ENCODE data around the gene CASK. TPM values are rescaled to one million over a fixed set of nuclear protein-coding genes. Genes with fewer than 3 reads are reported as not detected.

Gene CASK
- total and polyA plus RNA-seq, 8 donors, result 7.3 to 82.0 (median 32.3) TPM

- Histone ChIP-seq H3K9me3 (no peaks in the 10 kb centered on the region), H3K27me3 (peaks cover 0 to 5% (median 0%) of the 10 kb centered on the region in 3 donors), H3K36me3 (peaks cover 0 to 5% (median 0%) of the 10 kb centered on the region in 4 donors), H3K4me1 (no peaks in the 10 kb centered on the region), H3K27ac (no peak overlapping the region), H3K4me3 (no peak overlapping the region)
- DNase-seq, result no peak
- 71 to 96% (median 80%) methylated on average over 1 of the region's 1 CpG for WGBS, 5 donors
- TF ChIP-seq EP300 (IDR thresholded peaks at IDR 0.05), result no peak
- no peak for TF ChIP-seq POLR2A (IDR thresholded peaks at IDR 0.05)
- no peak for TF ChIP-seq CTCF (IDR thresholded peaks at IDR 0.05)
- intact Hi-C loops (cut with DNase I; ENCODE audit: low total_unique reads), result no loop called here
Observed at GRCh38 chrX:41672643-41673042, 250.7 kb downstream of the CASK start.

GRCh38 chrX:41671082-41671481, 252.3 kb downstream of the CASK start:
- H3K27me3 ChIP-seq, result peaks cover 0 to 5% (median 0%) of the 10 kb centered on the region in 3 donors
- no peaks in the 10 kb centered on the region for H3K9me3 ChIP-seq
- intact Hi-C loops (cut with DNase I; ENCODE audit: low total_unique reads), result no loop called here
- H3K36me3 ChIP-seq, result peaks cover 0 to 5% (median 0%) of the 10 kb centered on the region in 4 donors
- no peak for TF ChIP-seq CTCF (IDR thresholded peaks at IDR 0.05)
- TF ChIP-seq POLR2A (IDR thresholded peaks at IDR 0.05), result no peak
- no peak for TF ChIP-seq EP300 (IDR thresholded peaks at IDR 0.05)
- TF ChIP-seq POLR2AphosphoS5 (IDR thresholded peaks at IDR 0.05), result no peak
- H3K4me1 ChIP-seq, result peaks cover 0 to 7% (median 0%) of the 10 kb centered on the region in 4 donors
- no peak for DNase-seq
- 33 to 74% (median 63%) methylated on average over 1 of the region's 1 CpG for WGBS, 5 donors
- no peak overlapping the region for H3K27ac ChIP-seq
- H3K4me3 ChIP-seq, result no peak overlapping the region

- DNase-seq, result no peak
- intact Hi-C loops (cut with DNase I; ENCODE audit: low total_unique reads), result no loop called here
- TF ChIP-seq POLR2AphosphoS5 (IDR thresholded peaks at IDR 0.05) (no peak), CTCF (IDR thresholded peaks at IDR 0.05) (no peak), POLR2A (IDR thresholded peaks at IDR 0.05) (no peak), EP300 (IDR thresholded peaks at IDR 0.05) (no peak)
Observed at GRCh38 chrX:41670112-41670511, 253.2 kb downstream of the CASK start.

GRCh38 chrX:41667631-41668030, 255.7 kb downstream of the CASK start:
- Histone ChIP-seq H3K9me3 (no peaks in the 10 kb centered on the region), H3K27ac (no peak overlapping the region), H3K36me3 (peaks cover 0 to 5% (median 2%) of the 10 kb centered on the region in 4 donors), H3K4me1 (peaks cover 0 to 7% (median 0%) of the 10 kb centered on the region in 4 donors), H3K27me3 (peaks cover 0 to 5% (median 0%) of the 10 kb centered on the region in 3 donors), H3K4me3 (no peak overlapping the region)
- intact Hi-C loops (cut with DNase I; ENCODE audit: low total_unique reads), result no loop called here
- no peak for TF ChIP-seq POLR2AphosphoS5 (IDR thresholded peaks at IDR 0.05)
- 83 to 97% (median 97%) methylated on average over 3 of the region's 3 CpGs for WGBS, 5 donors
- DNase-seq, result no peak

More at GRCh38 chrX:41670112-41670511, 253.2 kb downstream of the CASK start:
- Histone ChIP-seq H3K27ac (no peak overlapping the region), H3K4me1 (peaks cover 0 to 7% (median 0%) of the 10 kb centered on the region in 4 donors), H3K36me3 (peaks cover 0 to 5% (median under 1%) of the 10 kb centered on the region in 4 donors), H3K4me3 (no peak overlapping the region), H3K27me3 (peaks cover 0 to 5% (median 0%) of the 10 kb centered on the region in 3 donors), H3K9me3 (no peaks in the 10 kb centered on the region)

- 27 to 50% (median 44%) methylated on average over 1 of the region's 1 CpG for WGBS, 5 donors
- peaks cover 0 to 5% (median 0%) of the 10 kb centered on the region in 3 donors for H3K27me3 ChIP-seq
- intact Hi-C loops (cut with DNase I; ENCODE audit: low total_unique reads), result no loop called here
- no peak overlapping the region for H3K4me3 ChIP-seq
- no peak overlapping the region for H3K27ac ChIP-seq
- H3K9me3 ChIP-seq, result no peaks in the 10 kb centered on the region
- peaks cover 0 to 5% (median 2%) of the 10 kb centered on the region in 4 donors for H3K36me3 ChIP-seq
- DNase-seq, result no peak
- TF ChIP-seq POLR2AphosphoS5 (IDR thresholded peaks at IDR 0.05) (no peak), EP300 (IDR thresholded peaks at IDR 0.05) (no peak), CTCF (IDR thresholded peaks at IDR 0.05) (no peak), POLR2A (IDR thresholded peaks at IDR 0.05) (no peak)
- peaks cover 0 to 7% (median 0%) of the 10 kb centered on the region in 4 donors for H3K4me1 ChIP-seq
Observed at GRCh38 chrX:41666251-41666650, 257.1 kb downstream of the CASK start.

Measured in stomach (tissue), 9 donors.